Suprapubic skin (tissue), 4 donors: ENCODE measurements around the gene NMRK1. TPM values are rescaled to one million over a fixed set of nuclear protein-coding genes. Genes with fewer than 3 reads are reported as not detected.

Experiments used
- DNase-seq, 2 donors: peaks; one replicate each; pipeline ENCODE4 v3.0.0-alpha.2; 2019; ENCODE audit warnings: low spot score in 2 of 2
- H3K27ac ChIP-seq: fragments of 200-600 bp; sonication (generic); one replicate; pipeline ENCODE4 v1.5.1; 2019
- H3K27me3 ChIP-seq: fragments of 200-600 bp; sonication (generic); one replicate; pipeline ENCODE4 v1.5.1; 2019
- H3K36me3 ChIP-seq: fragments of 200-600 bp; sonication (generic); one replicate; pipeline ENCODE4 v1.5.1; 2019
- H3K4me1 ChIP-seq: fragments of 200-600 bp; sonication (generic); one replicate; pipeline ENCODE4 v1.5.1; 2019
- H3K4me3 ChIP-seq: fragments of 200-600 bp; sonication (generic); one replicate; pipeline ENCODE4 v1.5.1; 2019; ENCODE audit warnings: mild to moderate bottlenecking
- H3K9me3 ChIP-seq: fragments of 200-600 bp; sonication (generic); one replicate; pipeline ENCODE4 v1.5.1; 2019
- CTCF ChIP-seq, 2 donors: fragments of 200-600 bp in 1 of 2; fragments of 450-650 bp in 1 of 2; sonication (generic) in 1 of 2; IDR thresholded peaks; one replicate each; pipeline ENCODE4 v1.5.1; 2016 to 2019; ENCODE audit warnings: antibody characterized with exemption in 2 of 2, mild to moderate bottlenecking in 1 of 2, moderate library complexity in 1 of 2
- EP300 ChIP-seq: sonication (generic); formaldehyde crosslinking; IDR thresholded peaks from one replicate; pipeline ENCODE4 v1.6.1; 2017; ENCODE audit warnings: antibody characterized with exemption
- POLR2A ChIP-seq, 2 donors: fragments of 450-650 bp; IDR thresholded peaks; one replicate each; pipeline ENCODE4 v1.6.1; 2017; ENCODE audit warnings: antibody characterized with exemption in 2 of 2, mild to moderate bottlenecking in 2 of 2, moderate library complexity in 2 of 2
- POLR2AphosphoS5 ChIP-seq, 3 donors: sonication (generic); formaldehyde crosslinking; IDR thresholded peaks; one replicate each; pipeline ENCODE4 v1.6.1; 2017; ENCODE audit warnings: antibody characterized with exemption in 3 of 3
- WGBS: methylation state at CpG from one replicate; pipeline ENCODE4 v1.1.5; 2018; 5-methylcytosine and 5-hydroxymethylcytosine counted together
- total RNA-seq, 4 donors: library from RNA; depleted of rRNA; stranded (reverse); fragments of >200 nt; gene quantifications; one replicate each; pipeline ENCODE4 v1.1.0, GENCODE V29; 2016

Gene NMRK1
- total RNA-seq, 4 donors from 2014 or later = 22.1 to 63.3 (median 33.7) TPM

GRCh38 chr9:75090579-75090978 is 2.6 kb upstream of the NMRK1 start:
- 85% methylated on average over 4 of the region's 4 CpGs for WGBS
- H3K4me1 ChIP-seq = peaks cover 70% of the 10 kb centered on the region
- no peak overlapping the region for H3K27ac ChIP-seq

GRCh38 chr9:75089373-75089766 is 1.4 kb upstream of the NMRK1 start:
- H3K4me3 ChIP-seq = peak overlapping the region; percentile 68
- peak overlapping the region; percentile 95 for H3K27ac ChIP-seq
- DNase-seq = no peak
- H3K36me3 ChIP-seq = no peaks in the 10 kb centered on the region
- TF ChIP-seq POLR2A (IDR thresholded peaks at IDR 0.05) (no peak), POLR2AphosphoS5 (IDR thresholded peaks at IDR 0.05) (no peak), EP300 (no peak), CTCF (IDR thresholded peaks at IDR 0.05) (no peak)
- no peaks in the 10 kb centered on the region for H3K27me3 ChIP-seq
- 14% methylated on average over 11 of the region's 11 CpGs for WGBS
- peaks cover 70% of the 10 kb centered on the region for H3K4me1 ChIP-seq
- no peaks in the 10 kb centered on the region for H3K9me3 ChIP-seq

More at GRCh38 chr9:75090579-75090978, 2.6 kb upstream of the NMRK1 start:
- Histone ChIP-seq H3K36me3 (no peaks in the 10 kb centered on the region), H3K27me3 (no peaks in the 10 kb centered on the region), H3K4me3 (peak overlapping the region; percentile 68), H3K9me3 (no peaks in the 10 kb centered on the region)
- no peak for DNase-seq
- TF ChIP-seq POLR2AphosphoS5 (IDR thresholded peaks at IDR 0.05) = no peak
- no peak for TF ChIP-seq EP300
- no peak for TF ChIP-seq CTCF (IDR thresholded peaks at IDR 0.05)
- TF ChIP-seq POLR2A (IDR thresholded peaks at IDR 0.05) = no peak

GRCh38 chr9:75088646-75089372 is 854 bp upstream of the NMRK1 start:
- TF ChIP-seq POLR2AphosphoS5 (IDR thresholded peaks at IDR 0.05) (peak in 1 of 3 donors; percentile 24), POLR2A (IDR thresholded peaks at IDR 0.05) (no peak), EP300 (no peak), CTCF (IDR thresholded peaks at IDR 0.05) (peak; percentile 5 to 29)
- Histone ChIP-seq H3K4me1 (peaks cover 70% of the 10 kb centered on the region), H3K9me3 (no peaks in the 10 kb centered on the region), H3K36me3 (no peaks in the 10 kb centered on the region), H3K27ac (peak overlapping the region; percentile 95), H3K4me3 (peak overlapping the region; percentile 68), H3K27me3 (no peaks in the 10 kb centered on the region)
- 1% methylated on average over 42 of the region's 43 CpGs for whole genome bisulfite sequencing
- DNase-seq = peak; percentile 88

GRCh38 chr9:75087289-75087823 is 599 bp downstream of the NMRK1 start:
- Histone ChIP-seq H3K27ac (peak overlapping the region; percentile 95), H3K4me3 (peak overlapping the region; percentile 68), H3K27me3 (no peaks in the 10 kb centered on the region), H3K36me3 (no peaks in the 10 kb centered on the region), H3K4me1 (peaks cover 72% of the 10 kb centered on the region), H3K9me3 (no peaks in the 10 kb centered on the region)
- no peak for DNase-seq
- TF ChIP-seq EP300 (no peak), POLR2A (IDR thresholded peaks at IDR 0.05) (no peak), POLR2AphosphoS5 (IDR thresholded peaks at IDR 0.05) (peak in 1 of 3 donors; percentile 5), CTCF (IDR thresholded peaks at IDR 0.05) (no peak)
- under 1% methylated on average over 20 of the region's 20 CpGs for whole genome bisulfite sequencing

GRCh38 chr9:75086541-75087288 is 1.2 kb downstream of the NMRK1 start:
- Histone ChIP-seq H3K4me1 (peaks cover 66% of the 10 kb centered on the region), H3K36me3 (no peaks in the 10 kb centered on the region), H3K27me3 (no peaks in the 10 kb centered on the region), H3K27ac (peak overlapping the region; percentile 95), H3K9me3 (no peaks in the 10 kb centered on the region), H3K4me3 (peak overlapping the region; percentile 68)
- 27% methylated on average over 15 of the region's 16 CpGs for WGBS
- TF ChIP-seq POLR2AphosphoS5 (IDR thresholded peaks at IDR 0.05) (no peak), POLR2A (IDR thresholded peaks at IDR 0.05) (no peak), EP300 (no peak), CTCF (IDR thresholded peaks at IDR 0.05) (no peak)
- DNase-seq = no peak
